ENCODE results near the gene ZNF132. TPM values are rescaled to one million over a fixed set of nuclear protein-coding genes. Genes with fewer than 3 reads are reported as not detected.

The ZNF132 gene
- total RNA-seq, 1 donor from 2014 or later, result 5.1 TPM

Small RNA genes lying within 50 kb of the gene (microRNA-seq; reads per million reads assigned to microRNA genes)
- gene MIR4754, result not detected

Other genes with a start within 250 kb of the ZNF132 start
- 19.4 TPM for gene ZNF544, start 211.2 kb downstream of the ZNF132 start, total RNA-seq
- 4.2 TPM for gene ZNF8, start 161.2 kb downstream of the ZNF132 start, total RNA-seq
- 21.7 TPM for gene ERVK3-1, start 134.8 kb downstream of the ZNF132 start, total RNA-seq
- gene ZSCAN22, start 113.2 kb downstream of the ZNF132 start, total RNA-seq, result 1.8 TPM
- 3.9 TPM for gene A1BG, start 86.7 kb downstream of the ZNF132 start, total RNA-seq
- gene ZNF497, start 77.4 kb downstream of the ZNF132 start, total RNA-seq, result 0.19 TPM
- gene ZNF837, start 59.1 kb downstream of the ZNF132 start, total RNA-seq, result 0.22 TPM
- gene RPS5, start 52.9 kb downstream of the ZNF132 start, total RNA-seq, result 551 TPM
- not detected for gene RNF225, start 44.5 kb downstream of the ZNF132 start, total RNA-seq
- gene ZNF584, start 31.5 kb downstream of the ZNF132 start, total RNA-seq, result 15.8 TPM
- 3.2 TPM for gene ZNF324B, start 11.5 kb upstream of the ZNF132 start, total RNA-seq
- 4.3 TPM for gene ZNF324, start 26.9 kb upstream of the ZNF132 start, total RNA-seq
- gene ZNF446, start 36.2 kb upstream of the ZNF132 start, total RNA-seq, result 3.9 TPM
- gene SLC27A5, start 71.8 kb upstream of the ZNF132 start, total RNA-seq, result 3.2 TPM
- 9.9 TPM for gene ZBTB45, start 79.7 kb upstream of the ZNF132 start, total RNA-seq
- gene TRIM28, start 103.9 kb upstream of the ZNF132 start, total RNA-seq, result 143 TPM
- 123 TPM for gene CHMP2A, start 115.0 kb upstream of the ZNF132 start, total RNA-seq
- 130 TPM for gene UBE2M, start 118.5 kb upstream of the ZNF132 start, total RNA-seq
- gene MZF1, start 133.2 kb upstream of the ZNF132 start, total RNA-seq, result 10.0 TPM